Smooth muscle cell (in vitro differentiated cells): ENCODE data around the gene KRT80. TPM values are rescaled to one million over a fixed set of nuclear protein-coding genes. Genes with fewer than 3 reads are reported as not detected.

ENCODE experiments used
- DNase-seq: peaks from one replicate; lab custom pipeline; 2025; ENCODE audit not compliant: unreplicated experiment; lab: John Stamatoyannopoulos, UW
- H2AFZ ChIP-seq: fragments of 200-600 bp; sonication (generic); 2 replicates; pipeline ENCODE4 v1.6.0; 2016; ENCODE audit warnings: antibody characterized with exemption, low read depth, mild to moderate bottlenecking
- H3F3A ChIP-seq: fragments of 200-600 bp; sonication (generic); 2 replicates; pipeline ENCODE4 v1.6.0; 2017; ENCODE audit warnings: antibody characterized with exemption, low read depth
- H3K27ac ChIP-seq: fragments of 200-600 bp; sonication (generic); 2 replicates; pipeline ENCODE4 v1.5.1; 2016; ENCODE audit warnings: low read depth, mild to moderate bottlenecking
- H3K27me3 ChIP-seq: fragments of 200-600 bp; sonication (generic); 2 replicates; pipeline ENCODE4 v1.6.1; 2016; ENCODE audit warnings: low read depth, mild to moderate bottlenecking
- H3K36me3 ChIP-seq: fragments of 200-600 bp; sonication (generic); 2 replicates; pipeline ENCODE4 v1.5.1; 2016; ENCODE audit warnings: low read depth
- H3K4me1 ChIP-seq: fragments of 200-600 bp; sonication (generic); 2 replicates; pipeline ENCODE4 v1.5.1; 2016; ENCODE audit warnings: low read depth
- H3K4me2 ChIP-seq: fragments of 200-600 bp; sonication (generic); 2 replicates; pipeline ENCODE4 v1.6.0; 2016; ENCODE audit warnings: mild to moderate bottlenecking
- H3K4me3 ChIP-seq: fragments of 200-600 bp; sonication (generic); 2 replicates; pipeline ENCODE4 v1.5.1; 2016; ENCODE audit warnings: mild to moderate bottlenecking
- H3K79me2 ChIP-seq: fragments of 200-600 bp; sonication (generic); 2 replicates; pipeline ENCODE4 v1.6.0; 2016; ENCODE audit warnings: low read depth, mild to moderate bottlenecking
- H3K9ac ChIP-seq: fragments of 200-600 bp; sonication (generic); 2 replicates; pipeline ENCODE4 v1.6.0; 2016; ENCODE audit warnings: low read depth
- H3K9me3 ChIP-seq: fragments of 200-600 bp; sonication (generic); replicated peaks from 2 replicates; pipeline ENCODE4 v1.5.1; 2016; ENCODE audit warnings: low read depth
- H4K20me1 ChIP-seq: fragments of 200-600 bp; sonication (generic); 2 replicates; pipeline ENCODE4 v1.6.0; 2016; ENCODE audit warnings: low read depth
- WGBS: methylation state at CpG from one replicate; pipeline ENCODE4 v1.1.7; 2016; ENCODE audit warnings: low lambda C conversion rate; 5-methylcytosine and 5-hydroxymethylcytosine counted together
- polyA plus RNA-seq: library from polyadenylated mRNA; unstranded; fragments of >200 nt; fragmentation: Nextera tagmentation; extraction: Ambion mirVana; gene quantifications from 2 replicates; pipeline ENCODE4 v1.2.1, GENCODE V29; 2016
- total RNA-seq: library from RNA; depleted of rRNA; stranded (reverse); fragments of >200 nt; gene quantifications from 2 replicates; pipeline ENCODE4 v1.2.3, GENCODE V29; 2014
- TF ChIP-seq, protein P1 (sequence below): fragments of 200-600 bp; sonication (generic); IDR thresholded peaks from 2 replicates; pipeline ENCODE4 v1.5.1; 2017; ENCODE audit warnings: borderline replicate concordance, mild to moderate bottlenecking, antibody characterized with exemption; ENCODE audit not compliant: insufficient read depth, poor library complexity, severe bottlenecking

KRT80 gene
- total and polyA plus RNA-seq, 2 experiments from 2014 or later, result 5.1 to 11.7 TPM

DNA sequence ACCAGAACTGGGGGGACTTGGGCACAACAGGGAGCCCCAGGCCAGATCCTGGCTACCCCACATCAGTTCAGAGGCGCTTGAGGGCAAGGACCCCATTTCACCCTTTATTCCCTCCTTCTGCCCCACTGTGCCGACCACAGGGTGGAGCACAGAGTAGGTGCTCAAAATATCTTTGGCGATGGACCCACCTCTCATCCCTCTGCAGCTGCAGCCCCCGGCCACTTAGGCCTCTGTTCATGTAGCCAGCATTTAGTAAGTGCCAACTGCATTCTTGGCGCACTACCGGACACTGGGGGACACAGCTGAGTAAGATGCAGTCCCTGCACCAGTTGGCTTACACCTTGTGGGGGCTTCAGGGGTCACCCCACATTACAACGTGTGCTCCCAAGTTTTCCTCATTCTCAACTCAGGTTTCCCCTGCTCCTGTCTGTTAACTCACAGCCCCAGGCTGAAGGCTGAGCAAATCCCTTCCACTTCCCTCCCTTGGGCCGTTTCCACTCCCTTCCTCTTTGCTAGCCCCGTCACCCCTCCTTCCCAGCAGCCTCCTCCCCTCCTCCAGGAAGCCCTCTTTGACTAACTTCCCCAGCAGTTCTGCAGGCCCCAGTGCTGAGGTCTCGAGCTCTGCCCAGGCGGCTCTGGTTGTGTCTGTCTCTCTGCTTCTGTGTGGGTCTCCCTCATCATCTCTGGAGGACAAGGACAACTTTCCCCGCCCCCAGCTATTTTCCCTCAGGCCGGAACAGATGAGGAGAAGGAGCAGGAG, 26.5 kb downstream of the KRT80 start:
- WGBS, result 80% methylated on average over 13 of the region's 13 CpGs
- DNase-seq, result no peak
- no peaks in the 10 kb centered on the region for H3K9me3 ChIP-seq
- TF ChIP-seq, protein P1, sequence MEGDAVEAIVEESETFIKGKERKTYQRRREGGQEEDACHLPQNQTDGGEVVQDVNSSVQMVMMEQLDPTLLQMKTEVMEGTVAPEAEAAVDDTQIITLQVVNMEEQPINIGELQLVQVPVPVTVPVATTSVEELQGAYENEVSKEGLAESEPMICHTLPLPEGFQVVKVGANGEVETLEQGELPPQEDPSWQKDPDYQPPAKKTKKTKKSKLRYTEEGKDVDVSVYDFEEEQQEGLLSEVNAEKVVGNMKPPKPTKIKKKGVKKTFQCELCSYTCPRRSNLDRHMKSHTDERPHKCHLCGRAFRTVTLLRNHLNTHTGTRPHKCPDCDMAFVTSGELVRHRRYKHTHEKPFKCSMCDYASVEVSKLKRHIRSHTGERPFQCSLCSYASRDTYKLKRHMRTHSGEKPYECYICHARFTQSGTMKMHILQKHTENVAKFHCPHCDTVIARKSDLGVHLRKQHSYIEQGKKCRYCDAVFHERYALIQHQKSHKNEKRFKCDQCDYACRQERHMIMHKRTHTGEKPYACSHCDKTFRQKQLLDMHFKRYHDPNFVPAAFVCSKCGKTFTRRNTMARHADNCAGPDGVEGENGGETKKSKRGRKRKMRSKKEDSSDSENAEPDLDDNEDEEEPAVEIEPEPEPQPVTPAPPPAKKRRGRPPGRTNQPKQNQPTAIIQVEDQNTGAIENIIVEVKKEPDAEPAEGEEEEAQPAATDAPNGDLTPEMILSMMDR, result no peak
- no peak overlapping the region for H3K9ac ChIP-seq
- peaks cover 3% of the 10 kb centered on the region for H3F3A ChIP-seq
- no peak overlapping the region for H3K4me3 ChIP-seq
- H3K27me3 ChIP-seq, result no peaks in the 10 kb centered on the region
- no peaks in the 10 kb centered on the region for H3K36me3 ChIP-seq
- H3K4me2 ChIP-seq, result no peak overlapping the region
- no peaks in the 10 kb centered on the region for H3K79me2 ChIP-seq
- no peaks in the 10 kb centered on the region for H4K20me1 ChIP-seq
- no peaks in the 10 kb centered on the region for H3K4me1 ChIP-seq
- H3K27ac ChIP-seq, result no peak overlapping the region
- no peak overlapping the region for H2AFZ ChIP-seq

DNA sequence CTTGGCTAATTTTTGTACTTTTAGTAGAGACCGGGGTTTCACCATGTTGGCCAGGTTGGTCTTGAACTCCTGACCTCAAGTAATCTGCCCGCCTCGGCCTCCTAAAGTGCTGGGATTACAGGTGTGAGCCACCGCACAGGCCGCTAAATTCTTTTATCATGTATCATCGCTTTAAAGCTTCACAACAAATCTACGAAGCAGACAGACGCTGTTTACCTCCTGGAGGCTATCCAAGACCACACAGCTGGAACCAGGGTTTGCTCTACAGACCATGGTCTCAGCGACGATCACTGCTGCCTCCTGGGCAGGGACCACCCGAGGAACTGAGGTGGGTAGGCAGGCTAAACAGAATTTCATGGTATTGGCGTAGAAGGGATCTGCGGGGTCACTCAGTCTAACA, 27.2 kb downstream of the KRT80 start:
- Histone ChIP-seq H3K27me3 (no peaks in the 10 kb centered on the region), H3K4me2 (no peak overlapping the region), H3K27ac (peak overlapping the region; percentile 28), H2AFZ (no peak overlapping the region), H3K9ac (no peak overlapping the region), H3K4me3 (no peak overlapping the region), H3K9me3 (no peaks in the 10 kb centered on the region), H3F3A (peaks cover 3% of the 10 kb centered on the region), H3K36me3 (no peaks in the 10 kb centered on the region), H3K79me2 (no peaks in the 10 kb centered on the region), H4K20me1 (no peaks in the 10 kb centered on the region), H3K4me1 (no peaks in the 10 kb centered on the region)
- TF ChIP-seq, protein P1, result no peak
- 71% methylated on average over 13 of the region's 13 CpGs for WGBS
- no peak for DNase-seq

GRCh38 chr12:52162981-52163380, 28.8 kb downstream of the KRT80 start:
- DNase-seq, result no peak
- Histone ChIP-seq H3K4me1 (no peaks in the 10 kb centered on the region), H3K9ac (no peak overlapping the region), H4K20me1 (no peaks in the 10 kb centered on the region), H3K27me3 (no peaks in the 10 kb centered on the region), H3K4me3 (no peak overlapping the region), H3K79me2 (no peaks in the 10 kb centered on the region), H3F3A (no peaks in the 10 kb centered on the region), H3K27ac (no peak overlapping the region), H2AFZ (no peak overlapping the region), H3K9me3 (no peaks in the 10 kb centered on the region), H3K4me2 (no peak overlapping the region), H3K36me3 (no peaks in the 10 kb centered on the region)
- TF ChIP-seq, protein P1, result no peak
- 91% methylated on average over 3 of the region's 3 CpGs for WGBS

- no peak overlapping the region for H3K4me2 ChIP-seq
- H3K4me1 ChIP-seq, result no peaks in the 10 kb centered on the region
- H3F3A ChIP-seq, result no peaks in the 10 kb centered on the region
- no peaks in the 10 kb centered on the region for H3K79me2 ChIP-seq
- TF ChIP-seq, protein P1, result no peak
- WGBS, result 94% methylated on average over 4 of the region's 4 CpGs
- H3K9ac ChIP-seq, result no peak overlapping the region
- H3K27ac ChIP-seq, result no peak overlapping the region
- H3K9me3 ChIP-seq, result no peaks in the 10 kb centered on the region
- H3K36me3 ChIP-seq, result no peaks in the 10 kb centered on the region
- no peak overlapping the region for H2AFZ ChIP-seq
- H3K4me3 ChIP-seq, result no peak overlapping the region
- H4K20me1 ChIP-seq, result no peaks in the 10 kb centered on the region
- DNase-seq, result no peak
- no peaks in the 10 kb centered on the region for H3K27me3 ChIP-seq
Observed at GRCh38 chr12:52160200-52160599, 31.6 kb downstream of the KRT80 start.
